Measurements from ENCODE around the gene SDCCAG8. TPM values are rescaled to one million over a fixed set of nuclear protein-coding genes. Genes with fewer than 3 reads are reported as not detected.

SDCCAG8 gene
- total RNA-seq, 4 donors from 2014 or later, result 37.1 to 60.2 (median 48.6) TPM

GRCh38 chr1:243264717-243265116, 8.9 kb downstream of the SDCCAG8 start:
- DNase-seq (ENCODE audit: low spot score) (no peak), ATAC-seq (ENCODE audit: low FRiP score) (no peak)
- no peak for TF ChIP-seq CTCF (IDR thresholded peaks at IDR 0.05)

GRCh38 chr1:243266231-243266630, 10.4 kb downstream of the SDCCAG8 start:
- ATAC-seq (ENCODE audit: low FRiP score) (no peak), DNase-seq (ENCODE audit: low spot score) (no peak)
- no peak for TF ChIP-seq CTCF (IDR thresholded peaks at IDR 0.05)

GRCh38 chr1:243267471-243267880, 11.6 kb downstream of the SDCCAG8 start:
- TF ChIP-seq CTCF (IDR thresholded peaks at IDR 0.05), result no peak
- peak; percentile 29 for ATAC-seq (ENCODE audit: low FRiP score)
- no peak for DNase-seq (ENCODE audit: low spot score)

- ATAC-seq (ENCODE audit: low FRiP score), result peak; percentile 83
- DNase-seq (ENCODE audit: low spot score), result no peak
- no peak for TF ChIP-seq CTCF (IDR thresholded peaks at IDR 0.05)
Measured at GRCh38 chr1:243267914-243268653, 12.2 kb downstream of the SDCCAG8 start.

- ATAC-seq (ENCODE audit: low FRiP score) (peak; percentile 21), DNase-seq (ENCODE audit: low spot score) (no peak)
- TF ChIP-seq CTCF (IDR thresholded peaks at IDR 0.05), result no peak
Measured at GRCh38 chr1:243268751-243269460, 13.1 kb downstream of the SDCCAG8 start.

GRCh38 chr1:243269461-243269801, 13.6 kb downstream of the SDCCAG8 start:
- no peak for ATAC-seq (ENCODE audit: low FRiP score)
- TF ChIP-seq CTCF (IDR thresholded peaks at IDR 0.05), result no peak

More at GRCh38 chr1:243269461-243269801, 13.6 kb downstream of the SDCCAG8 start:
- no peak for DNase-seq (ENCODE audit: low spot score)
